Esophagus squamous epithelium (tissue), 5 donors: ENCODE data around the gene A1BG. TPM values are rescaled to one million over a fixed set of nuclear protein-coding genes. Genes with fewer than 3 reads are reported as not detected.

Experiments
- DNase-seq: peaks from one replicate; lab custom pipeline; 2025; lab: John Stamatoyannopoulos, UW
- H3K27ac ChIP-seq, 4 donors: fragments of 200-600 bp; sonication (generic); one replicate each; pipeline ENCODE4 v1.5.1; 2016 to 2019; ENCODE audit warnings: mild to moderate bottlenecking in 1 of 4
- H3K27me3 ChIP-seq, 4 donors: fragments of 200-600 bp; sonication (generic); 1 replicate in 3 of 4; 2 replicates in 1 of 4; pipeline versions ENCODE4 v1.5.1 to v1.6.0; 2017 to 2021; ENCODE audit warnings: antibody characterized with exemption in 1 of 4
- H3K36me3 ChIP-seq, 3 donors: fragments of 200-600 bp; sonication (generic); one replicate each; pipeline ENCODE4 v1.5.1; 2016 to 2019
- H3K4me1 ChIP-seq, 3 donors: fragments of 200-600 bp; sonication (generic); one replicate each; pipeline ENCODE4 v1.5.1; 2017 to 2019
- H3K4me3 ChIP-seq, 4 donors: fragments of 200-600 bp; sonication (generic); 1 replicate in 3 of 4; 2 replicates in 1 of 4; pipeline ENCODE4 v1.5.1; 2016 to 2019; ENCODE audit warnings: mild to moderate bottlenecking in 2 of 4, moderate library complexity in 1 of 4
- H3K9me3 ChIP-seq, 3 donors: fragments of 200-600 bp; sonication (generic); one replicate each; pipeline ENCODE4 v1.5.1; 2016 to 2019
- POLR2A ChIP-seq, 4 donors: fragments of 450-650 bp; IDR thresholded peaks; one replicate each; pipeline ENCODE4 v1.6.1; 2017; ENCODE audit warnings: antibody characterized with exemption in 4 of 4, mild to moderate bottlenecking in 4 of 4, moderate library complexity in 3 of 4
- WGBS, 2 donors: methylation state at CpG; one replicate each; pipeline ENCODE4 v1.1.5; 2018; 5-methylcytosine and 5-hydroxymethylcytosine counted together
- intact Hi-C: fragments of 100-400 bp; cut with DNase I; formaldehyde crosslinking; loops from one replicate; pipeline ENCODE4 v1.15.0; 2022
- total RNA-seq, 4 donors: library from RNA; depleted of rRNA; stranded (reverse); fragments of >200 nt; gene quantifications; one replicate each; pipeline ENCODE4 v1.1.0, GENCODE V29; 2016
- TF ChIP-seq, protein P1 (sequence below), 6 experiments: fragments of 450-650 bp in 4 of 6; fragments of 200-600 bp in 2 of 6; sonication (generic) in 2 of 6; IDR thresholded peaks; one replicate each; pipeline ENCODE4 v1.5.1; 2016 to 2019; ENCODE audit warnings: antibody characterized with exemption in 6 of 6, mild to moderate bottlenecking in 4 of 6, moderate library complexity in 4 of 6
- donor health status: DM: yes; HTN: yes; CAD: no.

A1BG gene
- total RNA-seq, 4 donors from 2014 or later, result 1.1 to 25.1 (median 13.9) TPM; not detected in 1

DNA sequence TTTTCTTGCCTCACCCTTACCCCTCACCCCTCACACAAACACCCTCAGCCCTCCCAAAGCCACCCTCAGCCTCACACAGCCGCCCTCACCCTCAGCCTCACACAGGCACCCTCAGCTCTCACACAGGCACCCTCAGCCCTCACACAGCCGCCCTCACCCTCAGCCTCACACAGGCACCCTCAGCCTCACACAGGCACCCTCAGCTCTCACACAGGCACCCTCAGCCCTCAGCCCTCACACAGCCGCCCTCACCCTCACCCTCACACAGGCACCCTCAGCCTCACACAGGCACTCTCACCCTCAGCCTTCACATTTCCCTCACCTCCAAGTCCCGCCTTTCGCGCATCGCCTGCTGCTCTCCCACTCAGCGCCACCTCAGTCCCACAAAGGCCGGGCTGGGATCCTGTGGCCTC lies 26.8 kb downstream of the A1BG start:
- no peaks in the 10 kb centered on the region for H3K27me3 ChIP-seq
- WGBS, 2 donors, result 5 to 6% methylated on average over 9 of the region's 9 CpGs
- H3K4me3 ChIP-seq, result peak overlapping the region; percentile 64 to 96 (median 82)
- TF ChIP-seq, protein P1, sequence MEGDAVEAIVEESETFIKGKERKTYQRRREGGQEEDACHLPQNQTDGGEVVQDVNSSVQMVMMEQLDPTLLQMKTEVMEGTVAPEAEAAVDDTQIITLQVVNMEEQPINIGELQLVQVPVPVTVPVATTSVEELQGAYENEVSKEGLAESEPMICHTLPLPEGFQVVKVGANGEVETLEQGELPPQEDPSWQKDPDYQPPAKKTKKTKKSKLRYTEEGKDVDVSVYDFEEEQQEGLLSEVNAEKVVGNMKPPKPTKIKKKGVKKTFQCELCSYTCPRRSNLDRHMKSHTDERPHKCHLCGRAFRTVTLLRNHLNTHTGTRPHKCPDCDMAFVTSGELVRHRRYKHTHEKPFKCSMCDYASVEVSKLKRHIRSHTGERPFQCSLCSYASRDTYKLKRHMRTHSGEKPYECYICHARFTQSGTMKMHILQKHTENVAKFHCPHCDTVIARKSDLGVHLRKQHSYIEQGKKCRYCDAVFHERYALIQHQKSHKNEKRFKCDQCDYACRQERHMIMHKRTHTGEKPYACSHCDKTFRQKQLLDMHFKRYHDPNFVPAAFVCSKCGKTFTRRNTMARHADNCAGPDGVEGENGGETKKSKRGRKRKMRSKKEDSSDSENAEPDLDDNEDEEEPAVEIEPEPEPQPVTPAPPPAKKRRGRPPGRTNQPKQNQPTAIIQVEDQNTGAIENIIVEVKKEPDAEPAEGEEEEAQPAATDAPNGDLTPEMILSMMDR (IDR thresholded peaks at IDR 0.05), result no peak
- TF ChIP-seq POLR2A (IDR thresholded peaks at IDR 0.05), result no peak
- intact Hi-C loops, result no loop called here
- H3K4me1 ChIP-seq, result peaks cover 15 to 38% (median 21%) of the 10 kb centered on the region in 3 donors
- H3K27ac ChIP-seq, result peak overlapping the region; percentile 85 to 98 (median 94)
- no peaks in the 10 kb centered on the region for H3K9me3 ChIP-seq
- DNase-seq, result no peak
- peaks cover 0 to 7% (median 0%) of the 10 kb centered on the region in 3 donors for H3K36me3 ChIP-seq

DNA sequence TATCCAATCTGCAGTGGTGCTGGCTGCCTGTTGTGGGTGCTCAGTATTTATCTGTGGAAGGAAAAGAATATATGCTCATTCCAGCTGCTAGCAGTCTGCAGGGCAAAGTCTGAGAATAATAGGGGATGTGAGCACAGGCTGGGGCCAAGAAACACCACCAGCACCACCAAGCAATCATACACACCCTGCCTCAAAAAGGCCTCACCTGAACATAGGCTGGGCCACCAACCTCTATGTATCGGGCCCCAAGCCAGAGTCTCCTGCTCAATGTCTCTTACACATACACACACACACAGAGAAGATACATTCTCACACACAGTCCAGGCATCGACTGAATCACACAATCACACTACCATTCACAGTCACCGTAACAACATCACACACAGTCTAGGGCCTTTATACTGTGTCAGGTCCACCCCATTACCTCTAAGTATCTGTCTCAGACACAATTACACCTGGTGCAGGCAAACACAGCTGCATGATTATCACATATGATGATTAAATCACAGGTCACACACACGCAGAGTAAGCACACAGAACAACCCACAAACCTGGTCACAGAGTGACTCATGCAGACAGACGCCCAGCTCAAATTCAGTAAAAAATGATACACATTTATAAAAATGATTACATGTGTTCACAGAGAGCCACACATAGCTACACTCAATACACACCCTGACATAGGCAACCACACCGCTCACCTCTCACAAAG lies 27.8 kb downstream of the A1BG start:
- intact Hi-C loops, result no loop called here
- no peaks in the 10 kb centered on the region for H3K27me3 ChIP-seq
- no peak for DNase-seq
- H3K27ac ChIP-seq, result peak overlapping the region in 3 of 4 donors; percentile 85 to 97 (median 92)
- peaks cover 15 to 38% (median 21%) of the 10 kb centered on the region in 3 donors for H3K4me1 ChIP-seq
- peaks cover 0 to 9% (median 0%) of the 10 kb centered on the region in 3 donors for H3K36me3 ChIP-seq
- H3K9me3 ChIP-seq, result no peaks in the 10 kb centered on the region
- TF ChIP-seq, protein P1 (IDR thresholded peaks at IDR 0.05), result no peak
- no peak for TF ChIP-seq POLR2A (IDR thresholded peaks at IDR 0.05)
- WGBS, 2 donors, result 56 to 65% methylated on average over 6 of the region's 6 CpGs
- peak overlapping the region in 2 of 4 donors; percentile 68 to 96 for H3K4me3 ChIP-seq

DNA sequence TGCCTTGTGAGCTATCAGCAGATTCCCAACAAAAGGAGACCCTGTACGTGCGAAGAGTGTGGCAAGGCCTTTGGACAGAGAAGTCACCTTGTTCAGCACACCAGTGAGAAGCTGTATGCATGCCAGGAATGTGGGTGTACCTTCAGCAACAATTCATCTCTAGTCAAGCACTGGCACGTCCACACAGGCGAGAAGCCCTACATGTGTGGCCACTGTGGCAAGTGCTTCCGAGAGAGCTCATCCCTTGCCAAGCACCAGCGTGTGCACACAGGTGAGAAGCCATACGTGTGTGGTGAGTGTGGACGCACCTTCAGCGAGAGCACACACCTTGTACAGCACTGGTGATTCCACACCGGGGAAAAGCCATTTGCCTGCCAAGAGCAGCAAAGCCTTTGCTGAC lies 34.1 kb downstream of the A1BG start:
- no peak for DNase-seq
- WGBS, 2 donors, result 46 to 54% methylated on average over 2 to 5 of the region's 10 CpGs
- no peaks in the 10 kb centered on the region for H3K9me3 ChIP-seq
- H3K4me1 ChIP-seq, result peaks cover 0 to 18% (median 11%) of the 10 kb centered on the region in 3 donors
- peaks cover 0 to 31% (median 4%) of the 10 kb centered on the region in 3 donors for H3K36me3 ChIP-seq
- H3K27me3 ChIP-seq, result no peaks in the 10 kb centered on the region
- H3K4me3 ChIP-seq, result no peak overlapping the region
- intact Hi-C loops, result no loop called here
- TF ChIP-seq POLR2A (IDR thresholded peaks at IDR 0.05), result no peak
- TF ChIP-seq, protein P1 (IDR thresholded peaks at IDR 0.05), result no peak
- peak overlapping the region in 2 of 4 donors; percentile 21 to 50 for H3K27ac ChIP-seq

DNA sequence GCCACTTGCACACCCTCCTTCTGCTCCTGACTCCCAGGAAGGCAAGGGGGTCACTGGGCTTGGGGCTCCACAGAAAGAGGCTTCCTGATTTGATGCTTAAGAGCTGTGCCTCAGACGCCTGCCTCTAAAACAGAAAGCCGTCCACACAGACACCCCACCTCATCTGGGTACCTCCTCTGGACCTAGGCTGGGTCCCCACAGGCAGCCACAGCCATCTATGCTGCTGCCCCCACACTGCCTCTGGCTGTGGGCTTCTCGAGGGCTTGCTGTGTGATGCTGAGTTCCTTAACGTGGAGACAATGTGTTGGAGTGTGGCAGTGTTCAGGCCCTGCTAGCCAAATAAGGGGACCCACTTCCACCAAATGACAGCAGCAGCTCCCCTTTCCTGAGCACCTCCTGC lies 35.0 kb downstream of the A1BG start:
- WGBS, 2 donors, result 90% methylated on average over 2 of the region's 4 CpGs; no CpG with 5 or more reads in 1 of the 2 donors
- Histone ChIP-seq H3K36me3 (peaks cover 0 to 40% (median 6%) of the 10 kb centered on the region in 3 donors), H3K27me3 (no peaks in the 10 kb centered on the region), H3K27ac (peak overlapping the region in 1 of 4 donors; percentile 21), H3K4me3 (no peak overlapping the region), H3K9me3 (no peaks in the 10 kb centered on the region), H3K4me1 (peaks cover 0 to 18% (median 11%) of the 10 kb centered on the region in 3 donors)
- intact Hi-C loops, result no loop called here
- DNase-seq, result no peak
- no peak for TF ChIP-seq POLR2A (IDR thresholded peaks at IDR 0.05)
- TF ChIP-seq, protein P1 (IDR thresholded peaks at IDR 0.05), result no peak

DNA sequence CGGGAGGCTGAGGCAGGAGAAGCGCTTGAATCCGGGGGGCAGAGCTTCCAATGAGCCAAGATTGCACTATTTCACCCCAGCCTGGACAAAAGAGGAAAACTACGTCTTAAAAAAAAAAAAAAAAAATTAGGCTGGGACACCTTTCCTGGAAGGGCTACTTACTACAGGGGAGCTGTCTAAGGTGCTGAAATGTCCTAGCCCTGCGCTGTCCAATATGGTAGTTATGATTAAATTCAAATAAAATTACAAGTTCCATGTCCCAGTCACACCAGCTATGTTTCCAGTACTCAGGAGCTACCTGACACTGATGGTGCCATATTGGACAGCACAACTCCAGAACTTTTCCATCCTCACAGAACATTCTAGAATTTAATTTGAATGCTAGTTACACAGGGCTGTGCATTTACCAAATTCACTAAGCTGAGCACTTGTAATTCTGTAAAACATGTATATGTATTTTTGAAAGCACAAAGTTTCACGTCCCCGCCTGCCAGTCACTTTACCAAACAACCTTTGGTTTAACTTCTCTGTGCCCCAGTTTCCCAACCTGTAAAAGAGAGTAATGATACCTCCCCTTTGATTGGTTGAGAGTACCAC lies 35.7 kb downstream of the A1BG start:
- no peak for DNase-seq
- Histone ChIP-seq H3K4me1 (peaks cover 0 to 18% (median 11%) of the 10 kb centered on the region in 3 donors), H3K36me3 (peaks cover 0 to 48% (median 13%) of the 10 kb centered on the region in 3 donors), H3K27ac (no peak overlapping the region), H3K4me3 (no peak overlapping the region), H3K27me3 (no peaks in the 10 kb centered on the region), H3K9me3 (no peaks in the 10 kb centered on the region)
- intact Hi-C loops, result no loop called here
- TF ChIP-seq, protein P1 (IDR thresholded peaks at IDR 0.05), result no peak
- TF ChIP-seq POLR2A (IDR thresholded peaks at IDR 0.05), result no peak
- 64% methylated on average over 4 to 7 of the region's 7 CpGs for whole genome bisulfite sequencing, 2 donors
